Endometrium (tissue), 2 donors: ENCODE data around the gene MAML3.

Source experiments
- FAIRE-seq: peaks from 2 replicates; lab custom pipeline; 2012; peaks lifted over from hg19 to GRCh38; lab: Jason Lieb, UNC
- donor health status: control.
- donor health status: control.

The MAML3 gene

GRCh38 chr4:140046016-140046415 is 108.0 kb downstream of the MAML3 start:
- FAIRE-seq: no peak

GRCh38 chr4:140044337-140044902 is 109.6 kb downstream of the MAML3 start:
- no peak for FAIRE-seq

GRCh38 chr4:140042634-140043033 is 111.3 kb downstream of the MAML3 start:
- no peak for FAIRE-seq

- no peak for FAIRE-seq
Observed at GRCh38 chr4:140038031-140038533, 115.9 kb downstream of the MAML3 start.

GRCh38 chr4:140037353-140038030 is 116.5 kb downstream of the MAML3 start:
- no peak for FAIRE-seq

- FAIRE-seq: no peak
Observed at GRCh38 chr4:140031706-140032105, 122.3 kb downstream of the MAML3 start.

- FAIRE-seq: no peak
Observed at GRCh38 chr4:140031061-140031460, 122.9 kb downstream of the MAML3 start.

GRCh38 chr4:140028676-140029517 is 125.1 kb downstream of the MAML3 start:
- no peak for FAIRE-seq

GRCh38 chr4:140028101-140028500 is 125.9 kb downstream of the MAML3 start:
- no peak for FAIRE-seq

- FAIRE-seq: no peak
Observed at GRCh38 chr4:140027101-140027500, 126.9 kb downstream of the MAML3 start.

GRCh38 chr4:140025470-140025869 is 128.5 kb downstream of the MAML3 start:
- no peak for FAIRE-seq

- FAIRE-seq: no peak
Observed at GRCh38 chr4:140020457-140021361, 133.3 kb downstream of the MAML3 start.

GRCh38 chr4:140019619-140020347 is 134.2 kb downstream of the MAML3 start:
- FAIRE-seq: no peak

GRCh38 chr4:140018931-140019618 is 134.9 kb downstream of the MAML3 start:
- FAIRE-seq: no peak

GRCh38 chr4:140014284-140014683 is 139.7 kb downstream of the MAML3 start:
- no peak for FAIRE-seq

GRCh38 chr4:140012688-140013486 is 141.1 kb downstream of the MAML3 start:
- FAIRE-seq: no peak

GRCh38 chr4:140005699-140006098 is 148.3 kb downstream of the MAML3 start:
- FAIRE-seq: no peak

GRCh38 chr4:140004922-140005627 is 148.9 kb downstream of the MAML3 start:
- no peak for FAIRE-seq

GRCh38 chr4:140004549-140004895 is 149.5 kb downstream of the MAML3 start:
- FAIRE-seq: no peak
